Panc1 (cell line): ENCODE data around the gene NKAIN4. TPM values are rescaled to one million over a fixed set of nuclear protein-coding genes. Genes with fewer than 3 reads are reported as not detected.

ENCODE experiments used
- ATAC-seq: fragments of 200-7000 bp; cut with Tn5 transposase; 2 replicates; pipeline ENCODE4 v1.9.1; 2020; ENCODE audit warnings: mild to moderate bottlenecking, moderate library complexity
- BruUV-seq: library from RNA; stranded (reverse); fragments of 400-500 nt; replicated peaks from 2 replicates; lab custom pipeline; 2021; lab: Mats Ljungman, UMichigan
- CTCF ChIA-PET: fragments of 300-600 bp; sonication (Branson Sonifier 250); formaldehyde crosslinking; loops from one replicate; lab custom pipeline; 2022; ENCODE audit warnings: antibody characterized with exemption; lab: Charles Lee
- POLR2A ChIA-PET: fragments of 300-600 bp; sonication (Branson Sonifier 250); formaldehyde crosslinking; loops from one replicate; lab custom pipeline; 2022; ENCODE audit warnings: antibody characterized with exemption; lab: Charles Lee
- DNase-seq: peaks from one replicate; pipeline ENCODE4 v3.0.0-alpha.2; 2010; ENCODE audit warnings: low read depth, low spot score
- H3K27ac ChIP-seq: 2 replicates; pipeline ENCODE4 v1.5.1; 2011; ENCODE audit warnings: mild to moderate bottlenecking, low read length, inconsistent platforms
- H3K27me3 ChIP-seq: fragments of 200-500 bp; sonication (Bioruptor generic); 2 replicates; pipeline ENCODE4 v1.6.0; 2014; ENCODE audit warnings: low read length, inconsistent platforms; ENCODE audit not compliant: control insufficient read depth, insufficient read depth
- H3K36me3 ChIP-seq: fragments of 200-500 bp; sonication (Bioruptor generic); 2 replicates; pipeline ENCODE4 v1.5.1; 2014; ENCODE audit warnings: inconsistent platforms, mild to moderate bottlenecking, low read length, moderate library complexity; ENCODE audit not compliant: control insufficient read depth, insufficient read depth
- H3K4me1 ChIP-seq: 2 replicates; pipeline ENCODE4 v1.5.1; 2011; ENCODE audit warnings: inconsistent platforms, mild to moderate bottlenecking, low read length, moderate library complexity; ENCODE audit not compliant: control insufficient read depth, insufficient read depth
- H3K4me3 ChIP-seq, 2 experiments: 2 replicates each; pipeline ENCODE4 v1.5.1; 2011 to 2012; ENCODE audit warnings: low read depth in 2 of 2, low read length in 2 of 2, mild to moderate bottlenecking in 2 of 2, inconsistent platforms in 1 of 2, moderate library complexity in 1 of 2
- H3K9me3 ChIP-seq: fragments of 200-500 bp; sonication (Bioruptor generic); 2 replicates; pipeline ENCODE4 v1.5.1; 2014; ENCODE audit warnings: low read depth, mild to moderate bottlenecking, inconsistent platforms, low read length, moderate library complexity; ENCODE audit not compliant: control insufficient read depth, insufficient read depth
- POLR2AphosphoS5 ChIP-seq: IDR thresholded peaks from 2 replicates; pipeline ENCODE4 v1.6.1; 2012; ENCODE audit warnings: mild to moderate bottlenecking, low read depth, low read length, moderate library complexity
- REST ChIP-seq, 2 experiments: IDR thresholded peaks; 2 replicates each; pipeline ENCODE4 v1.6.1; 2011 to 2012; ENCODE audit warnings: low read depth in 2 of 2, control low read depth in 1 of 2, low read length in 1 of 2, mild to moderate bottlenecking in 1 of 2, moderate library complexity in 1 of 2; ENCODE audit not compliant: insufficient read depth in 1 of 2
- SIN3A ChIP-seq: IDR thresholded peaks from 2 replicates; pipeline ENCODE4 v1.6.1; 2012; ENCODE audit warnings: low read depth, mild to moderate bottlenecking, low read length, moderate library complexity, borderline replicate concordance; ENCODE audit not compliant: insufficient read depth
- TCF7L2 ChIP-seq: IDR thresholded peaks from 2 replicates; pipeline ENCODE4 v1.6.1; 2011; ENCODE audit warnings: mild to moderate bottlenecking, low read depth, low read length, inconsistent platforms
- in situ Hi-C: cut with HindIII; loops from 2 replicates; pipeline ENCODE4 v1.10.0; 2016; ENCODE audit warnings: low sequenced_read_pairs, low pct_unique_long_range_greater_than_20kb
- intact Hi-C: fragments of 100-400 bp; cut with micrococcal nuclease; formaldehyde crosslinking; loops from one replicate; pipeline ENCODE4 v1.10.0; 2022; ENCODE audit not compliant: unreplicated experiment
- total RNA-seq: library from RNA; stranded (reverse); gene quantifications from one replicate; pipeline ENCODE4 v1.2.1, GENCODE V29; 2021; ENCODE audit not compliant: unreplicated experiment
- TF ChIP-seq, protein P1 (sequence below): fragments of 450-650 bp; IDR thresholded peaks from 2 replicates; pipeline ENCODE4 v1.5.1; 2017; ENCODE audit warnings: mild to moderate bottlenecking

The NKAIN4 gene
- total RNA-seq, 1 experiment from 2014 or later: 5.5 TPM

DNA sequence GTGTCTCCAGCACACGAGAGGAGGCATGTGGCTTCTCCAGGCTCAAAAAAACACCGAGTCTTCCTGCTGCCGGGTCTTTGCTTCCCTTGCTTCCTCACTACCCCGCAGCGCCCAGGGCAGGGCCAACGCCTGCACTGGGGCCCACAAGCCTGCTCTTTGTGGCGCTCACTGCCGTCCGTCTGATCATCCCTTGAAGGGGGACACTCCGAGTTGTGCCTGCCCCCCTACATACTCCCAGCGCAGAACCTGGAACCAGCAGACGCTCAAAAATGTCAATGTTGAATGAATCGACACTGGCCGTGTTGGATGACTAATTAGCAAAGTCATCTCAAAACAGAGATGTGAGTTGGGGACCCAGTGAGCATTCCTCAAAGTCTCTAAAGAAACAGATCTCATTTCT is 10.3 kb upstream of the NKAIN4 start:
- no peak for DNase-seq
- Histone ChIP-seq H3K27me3 (no peaks in the 10 kb centered on the region), H3K4me1 (no peaks in the 10 kb centered on the region), H3K9me3 (no peaks in the 10 kb centered on the region), H3K4me3 (no peak overlapping the region), H3K27ac (no peak overlapping the region), H3K36me3 (no peaks in the 10 kb centered on the region)
- in situ Hi-C loops (no loop called here), intact Hi-C loops (no loop called here)
- no TSS peak for BruUV-seq
- TF ChIP-seq, protein P1, sequence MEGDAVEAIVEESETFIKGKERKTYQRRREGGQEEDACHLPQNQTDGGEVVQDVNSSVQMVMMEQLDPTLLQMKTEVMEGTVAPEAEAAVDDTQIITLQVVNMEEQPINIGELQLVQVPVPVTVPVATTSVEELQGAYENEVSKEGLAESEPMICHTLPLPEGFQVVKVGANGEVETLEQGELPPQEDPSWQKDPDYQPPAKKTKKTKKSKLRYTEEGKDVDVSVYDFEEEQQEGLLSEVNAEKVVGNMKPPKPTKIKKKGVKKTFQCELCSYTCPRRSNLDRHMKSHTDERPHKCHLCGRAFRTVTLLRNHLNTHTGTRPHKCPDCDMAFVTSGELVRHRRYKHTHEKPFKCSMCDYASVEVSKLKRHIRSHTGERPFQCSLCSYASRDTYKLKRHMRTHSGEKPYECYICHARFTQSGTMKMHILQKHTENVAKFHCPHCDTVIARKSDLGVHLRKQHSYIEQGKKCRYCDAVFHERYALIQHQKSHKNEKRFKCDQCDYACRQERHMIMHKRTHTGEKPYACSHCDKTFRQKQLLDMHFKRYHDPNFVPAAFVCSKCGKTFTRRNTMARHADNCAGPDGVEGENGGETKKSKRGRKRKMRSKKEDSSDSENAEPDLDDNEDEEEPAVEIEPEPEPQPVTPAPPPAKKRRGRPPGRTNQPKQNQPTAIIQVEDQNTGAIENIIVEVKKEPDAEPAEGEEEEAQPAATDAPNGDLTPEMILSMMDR: no peak
- TF ChIP-seq REST (IDR thresholded peaks at IDR 0.05; ENCODE audit: insufficient read depth in 1 of 2, low read depth in 2 of 2, low read length in 1 of 2) (no peak), POLR2AphosphoS5 (no peak), SIN3A (no peak), TCF7L2 (no peak)
- ChIA-PET POLR2A (no interaction called here), CTCF (no interaction called here)
- no peak for ATAC-seq

DNA sequence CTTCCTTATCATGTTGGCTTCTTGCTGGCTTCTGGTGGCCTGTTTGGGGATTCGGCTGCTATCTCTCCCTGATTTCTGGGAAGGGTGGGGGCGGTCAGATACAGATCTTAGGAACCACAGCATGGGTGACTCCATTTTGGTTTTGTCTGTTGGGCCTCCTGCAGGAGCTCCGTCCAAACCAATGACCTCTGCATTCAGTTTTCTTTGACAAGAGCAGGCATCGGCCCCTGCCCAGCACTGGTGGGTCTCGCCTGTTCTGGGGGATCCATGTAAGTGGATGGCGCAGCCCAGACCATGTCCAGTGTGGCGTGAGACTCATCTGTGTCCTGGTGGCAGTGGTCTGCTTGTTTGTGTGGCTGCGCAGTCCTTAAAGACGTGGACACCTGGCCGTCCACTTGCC is 9.7 kb upstream of the NKAIN4 start:
- ChIA-PET CTCF (no interaction called here), POLR2A (no interaction called here)
- Histone ChIP-seq H3K9me3 (no peaks in the 10 kb centered on the region), H3K4me3 (no peak overlapping the region), H3K27me3 (no peaks in the 10 kb centered on the region), H3K27ac (no peak overlapping the region), H3K4me1 (no peaks in the 10 kb centered on the region), H3K36me3 (no peaks in the 10 kb centered on the region)
- in situ Hi-C loops (no loop called here), intact Hi-C loops (no loop called here)
- DNase-seq: no peak
- no peak for ATAC-seq
- no TSS peak for BruUV-seq
- TF ChIP-seq SIN3A (no peak), REST (IDR thresholded peaks at IDR 0.05; ENCODE audit: insufficient read depth in 1 of 2, low read depth in 2 of 2, low read length in 1 of 2) (no peak), TCF7L2 (no peak), POLR2AphosphoS5 (no peak)
- TF ChIP-seq, protein P1: no peak
